HFFc6 (cell line): ENCODE results near the gene DDAH1. TPM values are rescaled to one million over a fixed set of nuclear protein-coding genes. Genes with fewer than 3 reads are reported as not detected.

Experiments
- DNase-seq: peaks from one replicate; pipeline ENCODE4 v3.0.0-alpha.2; 2018
- H3K27ac Mint-ChIP-seq: 2 replicates; pipeline ENCODE4 v1.8.0; 2020; ENCODE audit warnings: mild to moderate bottlenecking, mixed read lengths
- H3K27me3 Mint-ChIP-seq: 2 replicates; pipeline ENCODE4 v1.8.0; 2021; ENCODE audit warnings: mild to moderate bottlenecking, moderate library complexity, mixed read lengths; ENCODE audit not compliant: insufficient read depth
- H3K36me3 Mint-ChIP-seq: 2 replicates; pipeline ENCODE4 v1.8.0; 2021; ENCODE audit warnings: low read depth, mixed read lengths
- H3K4me1 Mint-ChIP-seq: 2 replicates; pipeline ENCODE4 v1.8.0; 2020; ENCODE audit warnings: low read depth, mixed read lengths
- H3K4me3 Mint-ChIP-seq: 2 replicates; pipeline ENCODE4 v1.8.0; 2020; ENCODE audit warnings: mild to moderate bottlenecking, moderate library complexity, mixed read lengths
- H3K9me3 Mint-ChIP-seq: 2 replicates; pipeline ENCODE4 v1.8.0; 2020; ENCODE audit warnings: mild to moderate bottlenecking, mixed read lengths
- total RNA-seq, 6 experiments: library from RNA; stranded (reverse); fragmentation: NEBNext Ultra II Directional; extraction: Animal tissue kit (Norgen Biotek cat#: 25700); gene quantifications; 2 replicates in 1 of 6; 3 replicates in 5 of 6; pipeline ENCODE4 v1.2.3, GENCODE V29; 2021
- TF ChIP-seq, protein P1 (sequence below): fragments of 200-600 bp; sonication (generic); IDR thresholded peaks from 2 replicates; pipeline ENCODE4 v1.5.0; 2021; ENCODE audit warnings: antibody characterized with exemption, mild to moderate bottlenecking

Gene DDAH1
- total RNA-seq, 6 experiments from 2014 or later = 235 to 320 (median 277) TPM

GRCh38 chr1:85339089-85339488 is 125.9 kb downstream of the DDAH1 start:
- Mint-ChIP-seq H3K36me3 (peaks cover 62% of the 10 kb centered on the region), H3K4me3 (peak overlapping the region; percentile 29), H3K27ac (peak overlapping the region; percentile 90), H3K27me3 (peaks cover 25% of the 10 kb centered on the region), H3K4me1 (peaks cover 99% of the 10 kb centered on the region), H3K9me3 (peaks cover 6% of the 10 kb centered on the region)
- DNase-seq = peak; percentile 41
- TF ChIP-seq, protein P1, sequence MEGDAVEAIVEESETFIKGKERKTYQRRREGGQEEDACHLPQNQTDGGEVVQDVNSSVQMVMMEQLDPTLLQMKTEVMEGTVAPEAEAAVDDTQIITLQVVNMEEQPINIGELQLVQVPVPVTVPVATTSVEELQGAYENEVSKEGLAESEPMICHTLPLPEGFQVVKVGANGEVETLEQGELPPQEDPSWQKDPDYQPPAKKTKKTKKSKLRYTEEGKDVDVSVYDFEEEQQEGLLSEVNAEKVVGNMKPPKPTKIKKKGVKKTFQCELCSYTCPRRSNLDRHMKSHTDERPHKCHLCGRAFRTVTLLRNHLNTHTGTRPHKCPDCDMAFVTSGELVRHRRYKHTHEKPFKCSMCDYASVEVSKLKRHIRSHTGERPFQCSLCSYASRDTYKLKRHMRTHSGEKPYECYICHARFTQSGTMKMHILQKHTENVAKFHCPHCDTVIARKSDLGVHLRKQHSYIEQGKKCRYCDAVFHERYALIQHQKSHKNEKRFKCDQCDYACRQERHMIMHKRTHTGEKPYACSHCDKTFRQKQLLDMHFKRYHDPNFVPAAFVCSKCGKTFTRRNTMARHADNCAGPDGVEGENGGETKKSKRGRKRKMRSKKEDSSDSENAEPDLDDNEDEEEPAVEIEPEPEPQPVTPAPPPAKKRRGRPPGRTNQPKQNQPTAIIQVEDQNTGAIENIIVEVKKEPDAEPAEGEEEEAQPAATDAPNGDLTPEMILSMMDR = no peak

- Mint-ChIP-seq H3K36me3 (peaks cover 68% of the 10 kb centered on the region), H3K4me1 (peaks cover 96% of the 10 kb centered on the region), H3K9me3 (peaks cover 23% of the 10 kb centered on the region), H3K27me3 (peaks cover 17% of the 10 kb centered on the region), H3K4me3 (peak overlapping the region; percentile 37), H3K27ac (peak overlapping the region; percentile 75)
- TF ChIP-seq, protein P1 = no peak
- DNase-seq = no peak
Measured at GRCh38 chr1:85334962-85335361, 130.0 kb downstream of the DDAH1 start.

GRCh38 chr1:85333186-85333585 is 131.8 kb downstream of the DDAH1 start:
- Mint-ChIP-seq H3K4me1 (peaks cover 96% of the 10 kb centered on the region), H3K36me3 (peaks cover 59% of the 10 kb centered on the region), H3K4me3 (peak overlapping the region; percentile 53), H3K9me3 (peaks cover 23% of the 10 kb centered on the region), H3K27me3 (peaks cover 16% of the 10 kb centered on the region), H3K27ac (peak overlapping the region; percentile 75)
- no peak for DNase-seq
- TF ChIP-seq, protein P1 = no peak

DNA sequence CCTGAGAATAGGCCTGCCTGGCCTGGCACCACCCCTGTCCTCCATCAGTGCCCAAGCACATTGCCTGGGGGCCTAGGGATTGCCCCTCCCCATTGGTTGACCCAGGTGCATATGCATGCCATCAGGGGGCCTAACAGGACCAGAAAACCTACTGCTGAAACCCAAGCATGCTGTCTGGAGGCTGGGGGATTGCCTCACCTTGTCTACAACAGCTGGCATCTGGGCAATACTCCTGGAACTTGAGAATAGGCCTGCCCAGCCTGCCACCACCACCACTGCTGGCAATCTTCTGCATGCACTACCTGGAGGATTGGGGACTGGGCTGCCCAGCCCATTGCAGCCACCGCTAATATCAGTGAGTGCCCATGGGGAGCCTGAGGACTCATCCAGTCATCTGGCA is 132.4 kb downstream of the DDAH1 start:
- Mint-ChIP-seq H3K9me3 (peaks cover 23% of the 10 kb centered on the region), H3K4me3 (no peak overlapping the region), H3K27me3 (peaks cover 16% of the 10 kb centered on the region), H3K36me3 (peaks cover 60% of the 10 kb centered on the region), H3K27ac (peak overlapping the region; percentile 99), H3K4me1 (peaks cover 96% of the 10 kb centered on the region)
- DNase-seq = no peak
- TF ChIP-seq, protein P1 = no peak

GRCh38 chr1:85330711-85331290 is 134.2 kb downstream of the DDAH1 start:
- Mint-ChIP-seq H3K27ac (peak overlapping the region; percentile 99), H3K4me1 (peaks cover 97% of the 10 kb centered on the region), H3K4me3 (peak overlapping the region; percentile 81), H3K9me3 (peaks cover 23% of the 10 kb centered on the region), H3K27me3 (peaks cover 25% of the 10 kb centered on the region), H3K36me3 (peaks cover 51% of the 10 kb centered on the region)
- TF ChIP-seq, protein P1 = peak; percentile 31
- peak; percentile 95 for DNase-seq
